ENCODE measurements around the gene FUOM. TPM values are rescaled to one million over a fixed set of nuclear protein-coding genes. Genes with fewer than 3 reads are reported as not detected.
"Not testable (repeated sequence)": the region's sequence is repeated elsewhere in the genome, so short reads cannot be mapped to it uniquely, and the experiment has no call there.

Gene FUOM
- polyA plus RNA-seq, 1 donor from 2014 or later, result not detected

DNA sequence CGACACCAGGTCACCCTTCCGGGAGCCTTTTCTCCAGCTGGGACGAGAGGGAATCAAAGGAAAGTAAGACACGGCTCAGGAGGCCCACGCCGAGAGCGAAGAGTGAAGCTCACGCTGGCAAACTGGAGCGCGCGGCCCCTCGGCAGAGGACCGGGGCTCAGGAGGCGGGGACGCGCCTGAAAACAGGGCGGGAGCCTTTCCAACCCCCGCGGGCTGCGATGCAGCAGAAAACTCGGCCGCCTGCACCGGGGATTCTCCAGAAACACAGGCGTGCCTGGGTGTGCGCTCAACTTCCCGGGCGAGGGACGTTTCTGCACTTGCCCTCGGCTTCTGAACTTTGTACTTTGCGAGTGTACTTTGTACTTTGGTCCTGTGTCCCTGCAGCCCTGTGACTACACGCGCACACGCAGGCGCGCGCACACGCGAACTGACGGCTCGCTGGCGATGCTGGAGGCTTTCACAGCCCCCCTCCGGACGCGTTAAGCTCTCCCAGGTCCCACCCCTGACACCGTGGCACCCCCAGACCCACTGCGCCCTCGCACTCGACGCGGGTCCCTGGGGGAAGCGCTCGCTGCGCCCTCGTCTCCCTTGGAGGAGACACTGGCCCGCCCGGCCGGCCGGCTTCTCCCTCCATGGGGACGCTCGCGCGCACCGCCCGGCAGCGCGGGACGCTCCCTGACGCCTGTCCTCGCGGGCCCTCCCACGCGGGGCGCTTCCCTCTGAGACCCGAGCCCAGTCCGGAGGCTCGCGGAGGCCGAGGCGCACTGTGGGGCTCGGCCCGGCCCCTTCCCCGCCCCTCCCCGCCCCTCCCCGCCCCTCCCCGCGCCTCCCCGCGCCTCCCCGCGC lies 20.7 kb upstream of the FUOM start:
- Histone ChIP-seq H3K4me2 (ENCODE audit: low read length) (peak overlapping the region; percentile 58), H3K36me3 (ENCODE audit: insufficient read depth, low read length) (no peaks in the 10 kb centered on the region), H2AFZ (ENCODE audit: low read depth, low read length) (peak overlapping the region; percentile 45), H3K27ac (ENCODE audit: low read length) (no peak overlapping the region), H4K20me1 (ENCODE audit: insufficient read depth) (no peaks in the 10 kb centered on the region), H3K79me2 (replicated peaks; ENCODE audit: insufficient read depth, low read length) (no peaks in the 10 kb centered on the region), H3K27me3 (ENCODE audit: insufficient read depth, low read depth, low read length) (peaks cover 9% of the 10 kb centered on the region), H3K4me3 (ENCODE audit: low read length) (peak overlapping the region; percentile 92), H3F3A (ENCODE audit: insufficient read depth, low read length, poor library complexity, severe bottlenecking) (no peaks in the 10 kb centered on the region), H3K9me2 (ENCODE audit: insufficient read depth, low read length) (no peaks in the 10 kb centered on the region), H3K9ac (ENCODE audit: low read length) (peak overlapping the region; percentile 62), H3K9me3 (ENCODE audit: low read length) (no peaks in the 10 kb centered on the region)
- TF ChIP-seq POLR2AphosphoS5 (IDR thresholded peaks at IDR 0.05), result peak; percentile 27
- TF ChIP-seq MXI1 (conservative IDR thresholded peaks at IDR 0.05; ENCODE audit: poor library complexity, severe bottlenecking), result peak; percentile 41
- TF ChIP-seq SMC3 (conservative IDR thresholded peaks at IDR 0.05; ENCODE audit: poor library complexity), result no peak

DNA sequence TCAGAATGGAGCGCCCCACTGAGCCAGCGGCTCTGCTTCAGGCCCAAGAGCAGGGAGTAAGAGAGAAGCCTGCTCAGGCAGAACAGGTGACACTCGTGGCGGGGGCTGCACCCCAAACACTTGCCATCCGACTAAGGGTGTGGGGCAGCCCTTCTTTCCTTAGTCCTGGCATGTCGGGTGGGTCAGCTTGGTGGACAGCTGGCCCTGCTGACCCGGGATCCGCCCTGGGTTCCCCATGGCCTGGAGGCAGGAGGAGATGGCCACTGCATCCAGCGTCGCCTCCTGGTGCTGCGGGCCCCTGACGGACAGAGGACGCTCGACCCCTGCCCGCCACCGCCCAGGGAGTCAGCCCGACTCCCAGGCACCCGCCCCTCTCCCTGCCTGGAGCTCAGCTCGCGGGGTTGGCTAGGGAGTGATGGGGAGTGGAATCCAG lies 20.0 kb upstream of the FUOM start:
- Histone ChIP-seq H3K79me2 (replicated peaks; ENCODE audit: insufficient read depth, low read length) (no peaks in the 10 kb centered on the region), H3K9me2 (ENCODE audit: insufficient read depth, low read length) (no peaks in the 10 kb centered on the region), H3K9me3 (ENCODE audit: low read length) (no peaks in the 10 kb centered on the region), H3K36me3 (ENCODE audit: insufficient read depth, low read length) (no peaks in the 10 kb centered on the region), H3K27me3 (ENCODE audit: insufficient read depth, low read depth, low read length) (peaks cover 9% of the 10 kb centered on the region), H3F3A (ENCODE audit: insufficient read depth, low read length, poor library complexity, severe bottlenecking) (no peaks in the 10 kb centered on the region), H4K20me1 (ENCODE audit: insufficient read depth) (no peaks in the 10 kb centered on the region), H3K27ac (ENCODE audit: low read length) (no peak overlapping the region), H3K4me2 (ENCODE audit: low read length) (peak overlapping the region; percentile 58), H2AFZ (ENCODE audit: low read depth, low read length) (no peak overlapping the region), H3K4me3 (ENCODE audit: low read length) (peak overlapping the region; percentile 92), H3K9ac (ENCODE audit: low read length) (peak overlapping the region; percentile 62)
- TF ChIP-seq RAD21 (conservative IDR thresholded peaks at IDR 0.05) (no peak), TAF1 (IDR thresholded peaks at IDR 0.05; ENCODE audit: low read depth) (no peak), SMC3 (conservative IDR thresholded peaks at IDR 0.05; ENCODE audit: poor library complexity) (no peak)

DNA sequence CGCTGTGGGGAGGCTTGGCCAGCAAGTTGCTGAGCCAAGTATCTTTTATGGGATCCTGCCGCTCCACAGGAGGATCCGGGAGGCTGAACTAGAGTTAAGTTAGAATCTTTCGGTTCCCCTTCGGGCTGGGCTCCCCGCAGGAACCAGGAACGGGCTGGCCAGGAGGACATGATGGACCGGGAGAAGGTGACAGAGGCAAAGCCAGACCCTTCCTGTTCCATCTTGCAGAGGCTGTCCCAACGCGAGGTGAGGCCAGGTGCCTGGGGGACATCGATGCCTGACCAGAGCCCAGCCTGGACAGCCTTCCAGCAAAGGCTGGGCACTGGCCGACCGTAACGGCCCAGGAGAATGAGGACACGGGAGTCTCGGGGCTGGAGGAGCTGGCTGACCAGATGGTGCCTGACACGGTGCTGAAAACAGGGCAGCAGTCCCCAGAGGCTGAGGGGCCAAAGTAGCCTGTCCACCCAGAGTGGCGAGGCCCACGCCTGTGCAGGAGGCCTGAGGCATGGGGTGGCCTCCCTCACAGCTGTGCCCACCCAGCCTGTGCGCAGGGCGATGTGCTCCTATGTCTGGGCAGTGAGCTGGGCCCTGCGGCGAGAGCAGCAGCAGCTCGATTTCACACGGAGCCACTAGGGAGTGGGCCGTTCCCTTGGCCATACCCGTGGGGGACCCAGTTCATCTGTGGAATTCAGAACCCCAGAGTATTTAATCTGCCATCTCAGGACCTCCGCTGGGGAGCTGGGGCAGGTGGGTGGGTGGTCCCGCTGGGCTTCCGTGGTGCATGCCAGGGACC lies 19.4 kb upstream of the FUOM start:
- Histone ChIP-seq H3K9ac (ENCODE audit: low read length) (no peak overlapping the region), H3K27ac (ENCODE audit: low read length) (no peak overlapping the region)

DNA sequence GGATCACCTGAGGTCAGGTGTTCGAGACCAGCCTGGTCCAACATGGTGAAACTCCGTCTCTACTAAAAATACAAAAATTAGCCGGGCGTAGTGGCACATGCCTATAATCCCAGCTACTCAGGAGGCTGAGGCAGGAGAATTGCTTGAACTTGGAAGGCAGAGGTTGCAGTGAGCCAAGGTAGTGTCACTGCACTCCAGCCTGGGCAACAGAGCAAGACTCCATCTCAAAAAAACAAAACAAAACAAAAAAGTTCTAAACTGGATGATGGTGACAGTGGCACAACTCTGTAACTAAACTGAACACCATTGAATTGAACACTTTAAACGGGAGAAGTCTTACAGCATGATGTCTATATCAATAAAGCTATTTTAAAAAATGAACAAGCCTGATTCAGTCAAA lies 18.4 kb upstream of the FUOM start:
- H3K4me2 ChIP-seq (ENCODE audit: low read length); H3K9ac ChIP-seq (ENCODE audit: low read length); H3K9me2 ChIP-seq (ENCODE audit: insufficient read depth, low read length); H3K27me3 ChIP-seq (ENCODE audit: insufficient read depth, low read depth, low read length); H3K36me3 ChIP-seq (ENCODE audit: insufficient read depth, low read length); H4K20me1 ChIP-seq (ENCODE audit: insufficient read depth); H3F3A ChIP-seq (ENCODE audit: insufficient read depth, low read length, poor library complexity, severe bottlenecking); H3K79me2 ChIP-seq (replicated peaks; ENCODE audit: insufficient read depth, low read length); H3K4me3 ChIP-seq (ENCODE audit: low read length); H2AFZ ChIP-seq (ENCODE audit: low read depth, low read length); H3K9me3 ChIP-seq (ENCODE audit: low read length); H3K27ac ChIP-seq (ENCODE audit: low read length): not testable (repeated sequence)

More for the DNA sequence above, 19.4 kb upstream of the FUOM start:
- no peak overlapping the region for H2AFZ ChIP-seq (ENCODE audit: low read depth, low read length)
- H4K20me1 ChIP-seq (ENCODE audit: insufficient read depth), result no peaks in the 10 kb centered on the region
- TF ChIP-seq RAD21 (conservative IDR thresholded peaks at IDR 0.05) (no peak), POLR2AphosphoS5 (IDR thresholded peaks at IDR 0.05) (no peak), EP300 (conservative IDR thresholded peaks at IDR 0.05; ENCODE audit: poor library complexity, severe bottlenecking) (no peak), SMC3 (conservative IDR thresholded peaks at IDR 0.05; ENCODE audit: poor library complexity) (no peak), EZH2 (IDR thresholded peaks at IDR 0.05; ENCODE audit: borderline replicate concordance, insufficient read depth, low read length, poor library complexity, severe bottlenecking) (no peak), TAF1 (IDR thresholded peaks at IDR 0.05; ENCODE audit: low read depth) (no peak), MXI1 (conservative IDR thresholded peaks at IDR 0.05; ENCODE audit: poor library complexity, severe bottlenecking) (no peak)
- TF ChIP-seq, protein P1, sequence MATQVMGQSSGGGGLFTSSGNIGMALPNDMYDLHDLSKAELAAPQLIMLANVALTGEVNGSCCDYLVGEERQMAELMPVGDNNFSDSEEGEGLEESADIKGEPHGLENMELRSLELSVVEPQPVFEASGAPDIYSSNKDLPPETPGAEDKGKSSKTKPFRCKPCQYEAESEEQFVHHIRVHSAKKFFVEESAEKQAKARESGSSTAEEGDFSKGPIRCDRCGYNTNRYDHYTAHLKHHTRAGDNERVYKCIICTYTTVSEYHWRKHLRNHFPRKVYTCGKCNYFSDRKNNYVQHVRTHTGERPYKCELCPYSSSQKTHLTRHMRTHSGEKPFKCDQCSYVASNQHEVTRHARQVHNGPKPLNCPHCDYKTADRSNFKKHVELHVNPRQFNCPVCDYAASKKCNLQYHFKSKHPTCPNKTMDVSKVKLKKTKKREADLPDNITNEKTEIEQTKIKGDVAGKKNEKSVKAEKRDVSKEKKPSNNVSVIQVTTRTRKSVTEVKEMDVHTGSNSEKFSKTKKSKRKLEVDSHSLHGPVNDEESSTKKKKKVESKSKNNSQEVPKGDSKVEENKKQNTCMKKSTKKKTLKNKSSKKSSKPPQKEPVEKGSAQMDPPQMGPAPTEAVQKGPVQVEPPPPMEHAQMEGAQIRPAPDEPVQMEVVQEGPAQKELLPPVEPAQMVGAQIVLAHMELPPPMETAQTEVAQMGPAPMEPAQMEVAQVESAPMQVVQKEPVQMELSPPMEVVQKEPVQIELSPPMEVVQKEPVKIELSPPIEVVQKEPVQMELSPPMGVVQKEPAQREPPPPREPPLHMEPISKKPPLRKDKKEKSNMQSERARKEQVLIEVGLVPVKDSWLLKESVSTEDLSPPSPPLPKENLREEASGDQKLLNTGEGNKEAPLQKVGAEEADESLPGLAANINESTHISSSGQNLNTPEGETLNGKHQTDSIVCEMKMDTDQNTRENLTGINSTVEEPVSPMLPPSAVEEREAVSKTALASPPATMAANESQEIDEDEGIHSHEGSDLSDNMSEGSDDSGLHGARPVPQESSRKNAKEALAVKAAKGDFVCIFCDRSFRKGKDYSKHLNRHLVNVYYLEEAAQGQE (IDR thresholded peaks at IDR 0.05; ENCODE audit: borderline replicate concordance), result no peak
- TF ChIP-seq, protein P2, sequence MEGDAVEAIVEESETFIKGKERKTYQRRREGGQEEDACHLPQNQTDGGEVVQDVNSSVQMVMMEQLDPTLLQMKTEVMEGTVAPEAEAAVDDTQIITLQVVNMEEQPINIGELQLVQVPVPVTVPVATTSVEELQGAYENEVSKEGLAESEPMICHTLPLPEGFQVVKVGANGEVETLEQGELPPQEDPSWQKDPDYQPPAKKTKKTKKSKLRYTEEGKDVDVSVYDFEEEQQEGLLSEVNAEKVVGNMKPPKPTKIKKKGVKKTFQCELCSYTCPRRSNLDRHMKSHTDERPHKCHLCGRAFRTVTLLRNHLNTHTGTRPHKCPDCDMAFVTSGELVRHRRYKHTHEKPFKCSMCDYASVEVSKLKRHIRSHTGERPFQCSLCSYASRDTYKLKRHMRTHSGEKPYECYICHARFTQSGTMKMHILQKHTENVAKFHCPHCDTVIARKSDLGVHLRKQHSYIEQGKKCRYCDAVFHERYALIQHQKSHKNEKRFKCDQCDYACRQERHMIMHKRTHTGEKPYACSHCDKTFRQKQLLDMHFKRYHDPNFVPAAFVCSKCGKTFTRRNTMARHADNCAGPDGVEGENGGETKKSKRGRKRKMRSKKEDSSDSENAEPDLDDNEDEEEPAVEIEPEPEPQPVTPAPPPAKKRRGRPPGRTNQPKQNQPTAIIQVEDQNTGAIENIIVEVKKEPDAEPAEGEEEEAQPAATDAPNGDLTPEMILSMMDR (IDR thresholded peaks at IDR 0.05; ENCODE audit: poor library complexity, severe bottlenecking), result no peak
- no peak overlapping the region for H3K4me2 ChIP-seq (ENCODE audit: low read length)
- no peaks in the 10 kb centered on the region for H3K9me2 ChIP-seq (ENCODE audit: insufficient read depth, low read length)
- H3K27me3 ChIP-seq (ENCODE audit: insufficient read depth, low read depth, low read length), result peaks cover 9% of the 10 kb centered on the region
- no peak overlapping the region for H3K4me3 ChIP-seq (ENCODE audit: low read length)
- peaks cover 2% of the 10 kb centered on the region for H3K79me2 ChIP-seq (replicated peaks; ENCODE audit: insufficient read depth, low read length)
- H3K36me3 ChIP-seq (ENCODE audit: insufficient read depth, low read length), result no peaks in the 10 kb centered on the region
- H3F3A ChIP-seq (ENCODE audit: insufficient read depth, low read length, poor library complexity, severe bottlenecking), result no peaks in the 10 kb centered on the region
- H3K9me3 ChIP-seq (ENCODE audit: low read length), result no peaks in the 10 kb centered on the region

Data from neural cell (in vitro differentiated cells).